Tibial nerve (tissue), 4 donors: ENCODE measurements around the gene PTPN5. TPM values are rescaled to one million over a fixed set of nuclear protein-coding genes. Genes with fewer than 3 reads are reported as not detected.
"Not testable (repeated sequence)": the region's sequence is repeated elsewhere in the genome, so short reads cannot be mapped to it uniquely, and the experiment has no call there.

ENCODE experiments used
- DNase-seq, 2 donors: peaks; one replicate each; pipeline ENCODE4 v3.0.0-alpha.2; 2019; ENCODE audit warnings: low spot score in 2 of 2
- H3K27ac ChIP-seq, 4 donors: fragments of 200-600 bp; sonication (generic) in 3 of 4; one replicate each; pipeline ENCODE4 v1.5.1; 2017 to 2019; ENCODE audit warnings: mild to moderate bottlenecking in 1 of 4
- H3K27me3 ChIP-seq, 2 donors: fragments of 200-600 bp; sonication (generic) in 1 of 2; one replicate each; pipeline versions ENCODE4 v1.5.1 to v1.6.0; 2017 to 2019
- H3K36me3 ChIP-seq, 3 donors: fragments of 200-600 bp; sonication (generic); one replicate each; pipeline ENCODE4 v1.5.1; 2018 to 2019
- H3K4me1 ChIP-seq, 4 donors: fragments of 200-600 bp; sonication (generic) in 3 of 4; one replicate each; pipeline ENCODE4 v1.5.1; 2017 to 2019
- H3K4me3 ChIP-seq, 4 donors: fragments of 200-600 bp; sonication (generic) in 3 of 4; one replicate each; pipeline ENCODE4 v1.5.1; 2017 to 2019; ENCODE audit warnings: mild to moderate bottlenecking in 1 of 4, moderate library complexity in 1 of 4
- H3K9me3 ChIP-seq, 4 donors: fragments of 200-600 bp; sonication (generic) in 3 of 4; one replicate each; pipeline ENCODE4 v1.5.1; 2017 to 2019
- CTCF ChIP-seq, 5 experiments: fragments of 200-600 bp in 3 of 5; fragments of 450-650 bp in 2 of 5; sonication (generic) in 3 of 5; IDR thresholded peaks; one replicate each; pipeline ENCODE4 v1.5.1; 2016 to 2019; ENCODE audit warnings: antibody characterized with exemption in 5 of 5, mild to moderate bottlenecking in 3 of 5, moderate library complexity in 2 of 5
- EP300 ChIP-seq, 2 donors: sonication (generic); formaldehyde crosslinking; IDR thresholded peaks; one replicate each; pipeline ENCODE4 v1.6.1; 2017; ENCODE audit warnings: antibody characterized with exemption in 2 of 2, mild to moderate bottlenecking in 1 of 2
- POLR2A ChIP-seq, 2 donors: fragments of 450-650 bp; IDR thresholded peaks; one replicate each; pipeline ENCODE4 v1.6.1; 2017; ENCODE audit warnings: antibody characterized with exemption in 2 of 2, mild to moderate bottlenecking in 2 of 2, moderate library complexity in 2 of 2
- WGBS, 2 donors: methylation state at CpG; one replicate each; pipeline ENCODE4 v1.1.5; 2018; 5-methylcytosine and 5-hydroxymethylcytosine counted together
- total RNA-seq, 4 donors: library from RNA; depleted of rRNA; stranded (reverse); fragments of >200 nt; gene quantifications; one replicate each; pipeline ENCODE4 v1.1.0, GENCODE V29; 2016

Gene PTPN5
- total RNA-seq, result 10 to 100 TPM in 3 of 4 donors, 1 to 10 TPM in 1; 1.2 to 18.8 (median 15.1) TPM

- DNase-seq, result no peak
- H3K27me3 ChIP-seq, result peaks cover 0 to 43% of the 10 kb centered on the region in 2 donors
- H3K27ac ChIP-seq, result peak within 1 kb of the TSS in 1 of 4 donors; percentile 65
- H3K9me3 ChIP-seq, result no peaks in the 10 kb centered on the region
- no peak for TF ChIP-seq EP300 (IDR thresholded peaks at IDR 0.05)
- no peak for TF ChIP-seq CTCF (IDR thresholded peaks at IDR 0.05)
- TF ChIP-seq POLR2A (IDR thresholded peaks at IDR 0.05), result no peak
- H3K4me3 ChIP-seq, result peak within 1 kb of the TSS; percentile 15 to 60 (median 28)
- H3K4me1 ChIP-seq, result peaks cover 0 to 20% (median 4%) of the 10 kb centered on the region in 4 donors
- no peaks in the 10 kb centered on the region for H3K36me3 ChIP-seq
- WGBS, 2 donors, result 1% methylated on average over 41 to 43 of the region's 94 CpGs
Measured at GRCh38 chr11:18791207-18791968, at the start of gene PTPN5. PTPN5 (minus strand) TSS chr11:18791798; CDS start chr11:18771958, 19,840 bp downstream.

- DNase-seq, result no peak
- no peaks in the 10 kb centered on the region for H3K27me3 ChIP-seq
- no peak overlapping the region for H3K27ac ChIP-seq
- H3K9me3 ChIP-seq, result peaks cover 0 to 19% (median 0%) of the 10 kb centered on the region in 4 donors
- no peaks in the 10 kb centered on the region for H3K4me1 ChIP-seq
- no peaks in the 10 kb centered on the region for H3K36me3 ChIP-seq
- WGBS, 2 donors, result 46 to 76% methylated on average over 2 of the region's 2 CpGs
- TF ChIP-seq CTCF (IDR thresholded peaks at IDR 0.05) (no peak), POLR2A (IDR thresholded peaks at IDR 0.05) (no peak), EP300 (IDR thresholded peaks at IDR 0.05) (no peak)
- H3K4me3 ChIP-seq, result no peak overlapping the region
Measured at GRCh38 chr11:18836417-18836816, 44.8 kb upstream of the PTPN5 start.

GRCh38 chr11:18834754-18835466 lies 43.3 kb upstream of the PTPN5 start:
- Histone ChIP-seq H3K27ac (no peak overlapping the region), H3K4me3 (no peak overlapping the region), H3K27me3 (no peaks in the 10 kb centered on the region), H3K4me1 (no peaks in the 10 kb centered on the region), H3K9me3 (peaks cover 0 to 12% (median 1%) of the 10 kb centered on the region in 4 donors), H3K36me3 (no peaks in the 10 kb centered on the region)
- no peak for DNase-seq
- WGBS, 2 donors, result 60 to 70% methylated on average over 5 of the region's 5 CpGs
- no peak for TF ChIP-seq EP300 (IDR thresholded peaks at IDR 0.05)
- TF ChIP-seq POLR2A (IDR thresholded peaks at IDR 0.05), result no peak
- no peak for TF ChIP-seq CTCF (IDR thresholded peaks at IDR 0.05)

- H3K36me3 ChIP-seq, H3K9me3 ChIP-seq, DNase-seq, H3K27me3 ChIP-seq, H3K27ac ChIP-seq, H3K4me3 ChIP-seq, H3K4me1 ChIP-seq: not testable (repeated sequence)
- 6 to 12% methylated on average over 1 of the region's 1 CpG for WGBS, 2 donors
Measured at GRCh38 chr11:18820160-18820559, 28.6 kb upstream of the PTPN5 start.

- H3K27me3 ChIP-seq, result no peaks in the 10 kb centered on the region
- no peak overlapping the region for H3K27ac ChIP-seq
- H3K36me3 ChIP-seq, result no peaks in the 10 kb centered on the region
- H3K4me3 ChIP-seq, result no peak overlapping the region
- TF ChIP-seq CTCF (IDR thresholded peaks at IDR 0.05) (no peak), POLR2A (IDR thresholded peaks at IDR 0.05) (no peak), EP300 (IDR thresholded peaks at IDR 0.05) (no peak)
- H3K4me1 ChIP-seq, result peaks cover 0 to 7% (median 2%) of the 10 kb centered on the region in 4 donors
- 63 to 72% methylated on average over 4 of the region's 4 CpGs for WGBS, 2 donors
- no peaks in the 10 kb centered on the region for H3K9me3 ChIP-seq
- no peak for DNase-seq
Measured at GRCh38 chr11:18804199-18804999, 12.8 kb upstream of the PTPN5 start.
